Measurements from ENCODE around the gene VPS13C.

The VPS13C gene

GRCh38 chr15:62067448-62068044 is 7.3 kb upstream of the VPS13C start:
- Histone ChIP-seq H3K27me3 (ENCODE audit: low read length) (no peaks in the 10 kb centered on the region), H3K4me3 (ENCODE audit: insufficient read depth, low read length, poor library complexity, severe bottlenecking) (no peak overlapping the region), H3K4me2 (ENCODE audit: low read depth, low read length, poor library complexity, severe bottlenecking) (peak overlapping the region; percentile 23), H3K36me3 (ENCODE audit: low read length) (no peaks in the 10 kb centered on the region), H3K9me2 (replicated peaks; ENCODE audit: insufficient read depth, low read length) (no peaks in the 10 kb centered on the region), H4K20me1 (ENCODE audit: low read depth, low read length) (no peaks in the 10 kb centered on the region), H3K9ac (ENCODE audit: low read length) (no peak overlapping the region), H3K79me2 (ENCODE audit: insufficient read depth, low read length) (no peaks in the 10 kb centered on the region), H3F3A (ENCODE audit: insufficient read depth) (no peaks in the 10 kb centered on the region), H3K9me3 (ENCODE audit: insufficient read depth, low read length) (no peaks in the 10 kb centered on the region), H3K27ac (ENCODE audit: low read depth, low read length) (no peak overlapping the region), H2AFZ (ENCODE audit: low read depth, low read length, severe bottlenecking) (no peak overlapping the region)
- TF ChIP-seq CTCF (IDR thresholded peaks at IDR 0.05; ENCODE audit: insufficient read depth, low read length, poor library complexity, severe bottlenecking) (no peak), EZH2phosphoT487 (conservative IDR thresholded peaks at IDR 0.05; ENCODE audit: low read length) (no peak)

GRCh38 chr15:62066663-62067447 is 6.6 kb upstream of the VPS13C start, which contains the start of gene C2CD4A:
Gene C2CD4A (plus strand): TSS chr15:62066977. CDS start chr15:62067614, 637 bp downstream.
- no peaks in the 10 kb centered on the region for H3K36me3 ChIP-seq (ENCODE audit: low read length)
- no peak within 1 kb of the TSS for H3K4me3 ChIP-seq (ENCODE audit: insufficient read depth, low read length, poor library complexity, severe bottlenecking)
- no peaks in the 10 kb centered on the region for H3K9me2 ChIP-seq (replicated peaks; ENCODE audit: insufficient read depth, low read length)
- no peak within 1 kb of the TSS for H2AFZ ChIP-seq (ENCODE audit: low read depth, low read length, severe bottlenecking)
- H3K4me2 ChIP-seq (ENCODE audit: low read depth, low read length, poor library complexity, severe bottlenecking) = peak within 1 kb of the TSS; percentile 23
- TF ChIP-seq CTCF (IDR thresholded peaks at IDR 0.05; ENCODE audit: insufficient read depth, low read length, poor library complexity, severe bottlenecking) = no peak
- TF ChIP-seq EZH2phosphoT487 (conservative IDR thresholded peaks at IDR 0.05; ENCODE audit: low read length) = no peak
- H3K9ac ChIP-seq (ENCODE audit: low read length) = no peak within 1 kb of the TSS
- no peak within 1 kb of the TSS for H3K27ac ChIP-seq (ENCODE audit: low read depth, low read length)
- H4K20me1 ChIP-seq (ENCODE audit: low read depth, low read length) = no peaks in the 10 kb centered on the region
- no peaks in the 10 kb centered on the region for H3K9me3 ChIP-seq (ENCODE audit: insufficient read depth, low read length)
- H3K79me2 ChIP-seq (ENCODE audit: insufficient read depth, low read length) = no peaks in the 10 kb centered on the region
- no peaks in the 10 kb centered on the region for H3K27me3 ChIP-seq (ENCODE audit: low read length)
- H3F3A ChIP-seq (ENCODE audit: insufficient read depth) = no peaks in the 10 kb centered on the region

- H3K9me2 ChIP-seq (replicated peaks; ENCODE audit: insufficient read depth, low read length) = no peaks in the 10 kb centered on the region
- no peak overlapping the region for H3K9ac ChIP-seq (ENCODE audit: low read length)
- no peak for TF ChIP-seq EZH2phosphoT487 (conservative IDR thresholded peaks at IDR 0.05; ENCODE audit: low read length)
- no peak for TF ChIP-seq CTCF (IDR thresholded peaks at IDR 0.05; ENCODE audit: insufficient read depth, low read length, poor library complexity, severe bottlenecking)
- H4K20me1 ChIP-seq (ENCODE audit: low read depth, low read length) = no peaks in the 10 kb centered on the region
- H3K79me2 ChIP-seq (ENCODE audit: insufficient read depth, low read length) = peaks cover 10% of the 10 kb centered on the region
- no peak overlapping the region for H3K27ac ChIP-seq (ENCODE audit: low read depth, low read length)
- no peaks in the 10 kb centered on the region for H3F3A ChIP-seq (ENCODE audit: insufficient read depth)
- no peak overlapping the region for H3K4me3 ChIP-seq (ENCODE audit: insufficient read depth, low read length, poor library complexity, severe bottlenecking)
- no peaks in the 10 kb centered on the region for H3K9me3 ChIP-seq (ENCODE audit: insufficient read depth, low read length)
- H3K4me2 ChIP-seq (ENCODE audit: low read depth, low read length, poor library complexity, severe bottlenecking) = no peak overlapping the region
- H2AFZ ChIP-seq (ENCODE audit: low read depth, low read length, severe bottlenecking) = no peak overlapping the region
- no peaks in the 10 kb centered on the region for H3K36me3 ChIP-seq (ENCODE audit: low read length)
- no peaks in the 10 kb centered on the region for H3K27me3 ChIP-seq (ENCODE audit: low read length)
Measured at GRCh38 chr15:62063825-62064635, 3.8 kb upstream of the VPS13C start.

All from SU-DHL-6 (cell line).